Head of caudate nucleus (tissue), 42 donors: ENCODE data around the gene GPNMB.
"Not testable (repeated sequence)": the region's sequence is repeated elsewhere in the genome, so short reads cannot be mapped to it uniquely, and the experiment has no call there.

Source experiments
- DNase-seq, 42 donors: peaks; one replicate each; pipeline versions ENCODE4 v3.0.0 to v3.0.0-alpha.2; 2020 to 2021; ENCODE audit warnings: mixed read lengths in 7 of 42
- intact Hi-C: fragments of 100-400 bp; cut with DNase I; formaldehyde crosslinking; loops from one replicate; pipeline ENCODE4 v1.15.0; 2022

Gene GPNMB

GRCh38 chr7:23292623-23293022, 46.0 kb downstream of the GPNMB start:
- DNase-seq: no peak
- intact Hi-C loops: no loop called here

- DNase-seq: no peak
- intact Hi-C loops: no loop called here
These were observed 47.0 kb downstream of the GPNMB start for GRCh38 chr7:23293500-23294073.

GRCh38 chr7:23294549-23295400, 48.2 kb downstream of the GPNMB start:
- intact Hi-C loops: loop anchor here (5.0 kb wide), 1 partner anchor 112 kb away; the partner anchor contains the start of gene NUP42
- DNase-seq: no peak

GRCh38 chr7:23295401-23295697, 48.8 kb downstream of the GPNMB start:
- DNase-seq: no peak
- intact Hi-C loops: loop anchor here (5.0 kb wide), 1 partner anchor 113 kb away; the partner anchor contains the start of gene NUP42

GRCh38 chr7:23298141-23298881, 51.7 kb downstream of the GPNMB start:
- intact Hi-C loops: loop anchor here (5.0 kb wide), 1 partner anchor 116 kb away; the partner anchor contains the start of gene NUP42
- DNase-seq: peak in 2 of 42 donors; percentile 2 to 7

- DNase-seq: peak; percentile 95 to 99 (median 98)
- intact Hi-C loops: loop anchor here (5.0 kb wide), 1 partner anchor 117 kb away; the partner anchor contains the start of gene NUP42
These were observed 52.6 kb downstream of the GPNMB start, which contains the start of gene MALSU1 for GRCh38 chr7:23298885-23299769. Gene MALSU1, plus strand, starts transcription at chr7:23299339. Its CDS starts 14 bp downstream, at chr7:23299353.

GRCh38 chr7:23299770-23300300, 53.3 kb downstream of the GPNMB start:
- intact Hi-C loops: loop anchor here (5.0 kb wide), 1 partner anchor 118 kb away; the partner anchor contains the start of gene NUP42
- peak in 1 of 42 donors; percentile 10 for DNase-seq

- no peak for DNase-seq
- intact Hi-C loops: no loop called here
These were observed 60.5 kb downstream of the GPNMB start for GRCh38 chr7:23306936-23307521.

- DNase-seq: no peak
- intact Hi-C loops: no loop called here
These were observed 62.2 kb downstream of the GPNMB start for GRCh38 chr7:23308754-23309153.

- intact Hi-C loops, DNase-seq: not testable (repeated sequence)
These were observed 65.6 kb downstream of the GPNMB start for GRCh38 chr7:23312141-23312540.

- intact Hi-C loops: no loop called here
- DNase-seq: no peak
These were observed 68.8 kb downstream of the GPNMB start for GRCh38 chr7:23315366-23315765.
